GM23248 (cell line): ENCODE measurements around the gene NDEL1.

Experiments
- EZH2 ChIP-seq: fragments of 200-600 bp; sonication (generic); IDR thresholded peaks from 2 replicates; pipeline ENCODE4 v1.6.1; 2018; ENCODE audit warnings: antibody characterized with exemption, mild to moderate bottlenecking; ENCODE audit not compliant: insufficient read depth, poor library complexity, severe bottlenecking
- EZH2phosphoT487 ChIP-seq: fragments of 200-600 bp; sonication (generic); IDR thresholded peaks from 2 replicates; pipeline ENCODE4 v1.6.1; 2018; ENCODE audit warnings: antibody characterized with exemption, moderate library complexity, mild to moderate bottlenecking, low read depth; ENCODE audit not compliant: insufficient read depth

DNA sequence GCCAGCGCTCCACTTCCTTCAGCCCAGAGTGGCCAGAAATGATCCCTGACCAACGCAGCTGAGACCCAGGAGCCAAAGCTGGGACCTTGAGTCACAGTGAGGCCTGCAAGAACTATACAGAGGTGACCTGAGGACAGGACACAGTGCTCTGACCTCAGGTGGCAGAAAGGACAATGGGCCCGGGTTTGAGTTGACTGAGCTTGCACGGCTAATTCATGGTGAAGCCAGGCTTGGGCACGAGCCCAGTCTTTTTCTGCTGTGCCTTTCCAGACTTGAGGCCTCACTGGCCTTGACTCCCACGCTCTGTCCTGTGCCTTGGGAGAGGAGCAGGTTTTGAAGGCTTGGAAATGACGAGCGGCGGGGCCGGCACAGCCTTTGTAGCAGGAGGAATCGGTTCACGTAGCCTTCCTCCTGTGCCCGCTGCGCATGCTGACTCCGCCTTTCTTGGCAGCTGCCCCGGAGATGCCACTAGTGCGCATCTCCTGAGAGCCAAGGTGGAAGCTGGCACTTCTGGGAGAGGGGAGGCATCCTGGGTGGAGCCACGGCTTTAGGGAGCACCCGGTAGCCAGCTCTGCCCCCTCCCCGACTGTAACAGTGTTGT, 34.9 kb downstream of the NDEL1 start:
- TF ChIP-seq EZH2phosphoT487 (no peak), EZH2 (no peak)
